ENCODE measurements around the gene PRR36.
"Not testable (repeated sequence)": the region's sequence is repeated elsewhere in the genome, so short reads cannot be mapped to it uniquely, and the experiment has no call there.

Gene PRR36

DNA sequence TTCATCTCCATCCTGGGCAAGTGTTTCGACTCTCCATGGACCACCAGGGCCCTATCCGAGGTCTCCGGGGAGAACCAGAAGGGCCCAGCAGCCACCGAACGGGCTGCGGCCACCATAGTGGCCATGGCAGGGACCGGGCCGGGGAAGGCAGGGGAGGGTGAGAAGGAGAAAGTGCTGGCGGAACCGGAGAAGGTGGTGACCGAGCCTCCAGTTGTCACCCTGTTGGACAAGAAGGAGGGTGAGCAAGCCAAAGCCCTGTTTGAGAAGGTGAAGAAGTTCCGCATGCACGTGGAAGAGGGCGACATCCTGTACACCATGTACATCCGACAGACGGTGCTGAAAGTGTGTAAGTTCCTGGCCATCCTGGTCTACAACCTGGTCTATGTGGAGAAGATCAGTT, 24.8 kb upstream of the PRR36 start:
- no peak for DNase-seq

DNA sequence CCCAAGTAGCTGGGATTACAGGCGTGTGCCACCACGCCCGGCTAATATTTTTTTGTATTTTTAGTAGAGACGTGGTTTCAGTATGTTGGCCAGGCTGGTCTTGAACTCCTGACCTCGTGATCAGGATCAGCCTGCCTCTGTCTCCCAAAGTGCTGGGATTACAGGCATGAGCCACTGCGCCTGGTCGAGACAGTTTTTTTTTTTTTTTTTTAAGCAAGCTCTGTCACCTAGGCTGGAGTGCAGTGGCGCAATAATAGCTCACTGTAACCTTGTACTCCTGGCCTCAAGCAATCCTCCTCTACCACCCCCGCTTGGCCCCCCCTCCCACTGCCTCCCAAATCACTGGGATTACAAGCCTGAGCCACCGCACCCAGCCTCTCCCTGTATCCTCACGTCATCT, 23.1 kb upstream of the PRR36 start:
- no peak for DNase-seq

DNA sequence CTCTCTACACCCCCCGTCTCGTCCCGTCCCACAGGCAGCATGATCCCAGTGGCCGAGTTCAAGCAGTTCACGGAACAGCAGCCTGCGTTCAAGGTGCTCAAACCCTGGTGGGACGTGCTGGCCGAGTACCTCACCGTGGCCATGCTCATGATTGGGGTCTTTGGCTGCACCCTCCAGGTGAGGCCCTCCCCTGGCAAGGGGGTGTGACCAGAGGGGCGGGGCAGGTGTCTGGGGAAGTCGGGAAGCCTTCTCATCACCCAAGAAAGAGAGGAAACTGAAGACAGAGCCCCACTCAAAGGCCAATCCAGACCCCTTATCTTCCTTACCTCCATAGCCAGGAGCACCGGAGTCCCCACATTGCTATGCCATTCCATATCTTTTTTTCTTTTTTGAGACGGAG, 21.4 kb upstream of the PRR36 start:
- DNase-seq, result no peak

DNA sequence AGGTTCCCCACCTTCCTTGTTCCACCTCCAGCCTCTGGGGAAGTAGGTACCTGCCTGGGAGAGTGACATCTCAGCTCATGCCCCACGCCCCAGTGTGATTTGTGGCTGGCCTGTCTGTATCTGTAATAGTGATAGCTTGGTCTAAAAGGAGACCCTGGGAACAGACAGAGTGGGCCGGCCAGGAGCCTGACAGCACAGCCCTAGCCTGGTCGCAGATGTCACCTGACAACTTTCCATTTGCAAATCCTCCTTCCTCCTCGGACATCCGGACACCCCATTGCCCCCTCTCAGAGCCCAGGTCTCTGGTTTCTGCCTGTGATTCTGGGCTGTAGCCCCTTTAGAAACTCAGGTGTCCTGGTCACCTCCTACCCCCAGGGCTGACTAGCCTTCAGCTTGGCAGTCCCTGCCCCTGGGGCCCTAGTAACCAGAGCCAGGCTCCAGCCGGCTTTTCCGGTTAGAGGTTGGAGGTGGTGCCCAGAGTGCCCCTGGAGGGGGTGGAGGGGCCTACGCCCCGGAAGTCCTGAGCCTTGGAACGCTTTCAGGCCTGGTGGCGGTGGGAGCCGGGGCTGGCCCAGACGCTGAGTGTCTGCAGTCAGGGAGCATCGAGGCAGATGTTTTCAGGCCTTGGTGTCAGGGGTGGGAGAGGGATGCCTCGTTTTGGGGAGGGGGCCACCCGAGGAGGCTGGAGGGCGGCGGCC, 20.6 kb upstream of the PRR36 start:
- DNase-seq, result no peak

DNA sequence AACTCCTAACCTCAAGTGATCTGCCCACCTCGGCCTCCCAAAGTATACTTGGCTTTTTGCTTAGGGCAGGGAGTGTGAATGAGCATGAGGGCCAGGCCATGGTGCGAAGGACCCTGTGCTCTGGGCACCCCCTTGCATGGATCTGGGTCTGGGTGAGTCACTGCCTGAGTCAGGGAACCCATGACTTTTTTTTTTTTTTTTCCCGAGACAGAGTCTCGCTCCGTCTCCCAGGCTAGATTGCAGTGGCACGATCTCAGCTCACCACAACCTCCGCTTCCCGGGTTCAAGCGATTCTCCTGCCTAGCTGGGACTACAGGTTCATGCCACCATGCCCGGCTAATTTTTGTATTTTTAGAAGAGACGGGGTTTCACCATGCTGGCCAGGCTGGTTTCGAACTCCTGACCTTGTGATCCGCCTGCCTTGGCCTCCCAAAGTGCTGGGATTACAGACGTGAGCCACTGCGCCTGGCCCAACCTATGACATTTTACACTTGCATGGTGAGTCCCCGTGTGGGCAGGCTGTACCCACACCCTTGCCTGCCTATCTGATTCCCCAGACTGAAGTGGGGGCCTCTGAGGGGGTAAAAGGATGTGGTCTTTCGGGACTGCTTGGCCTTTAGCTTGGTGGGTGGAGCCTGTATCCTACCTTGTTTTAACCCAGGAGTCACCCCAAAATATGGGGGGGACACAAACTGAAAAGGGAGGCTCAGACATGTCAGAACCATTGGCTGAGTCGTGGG, 19.3 kb upstream of the PRR36 start:
- not testable (repeated sequence) for DNase-seq

DNA sequence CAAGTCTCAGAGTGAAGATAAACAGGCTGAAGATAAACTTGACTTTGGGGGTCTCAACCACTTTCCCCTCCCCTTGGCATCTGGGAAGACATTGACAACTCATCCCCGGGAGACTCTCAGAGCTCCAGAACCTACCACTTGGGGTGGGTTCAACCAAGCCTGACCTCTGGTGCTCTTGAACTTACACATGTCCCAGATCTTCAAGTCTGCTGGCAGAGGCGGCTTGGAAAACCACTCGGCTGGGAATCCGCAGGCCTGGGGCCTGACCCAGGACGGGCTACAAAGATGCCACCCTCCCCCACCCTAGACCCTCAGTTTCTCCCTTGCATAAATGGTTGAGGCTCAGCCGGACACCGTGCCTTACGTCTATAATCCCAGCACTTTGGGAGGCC, 14.6 kb upstream of the PRR36 start:
- no peak for DNase-seq

DNA sequence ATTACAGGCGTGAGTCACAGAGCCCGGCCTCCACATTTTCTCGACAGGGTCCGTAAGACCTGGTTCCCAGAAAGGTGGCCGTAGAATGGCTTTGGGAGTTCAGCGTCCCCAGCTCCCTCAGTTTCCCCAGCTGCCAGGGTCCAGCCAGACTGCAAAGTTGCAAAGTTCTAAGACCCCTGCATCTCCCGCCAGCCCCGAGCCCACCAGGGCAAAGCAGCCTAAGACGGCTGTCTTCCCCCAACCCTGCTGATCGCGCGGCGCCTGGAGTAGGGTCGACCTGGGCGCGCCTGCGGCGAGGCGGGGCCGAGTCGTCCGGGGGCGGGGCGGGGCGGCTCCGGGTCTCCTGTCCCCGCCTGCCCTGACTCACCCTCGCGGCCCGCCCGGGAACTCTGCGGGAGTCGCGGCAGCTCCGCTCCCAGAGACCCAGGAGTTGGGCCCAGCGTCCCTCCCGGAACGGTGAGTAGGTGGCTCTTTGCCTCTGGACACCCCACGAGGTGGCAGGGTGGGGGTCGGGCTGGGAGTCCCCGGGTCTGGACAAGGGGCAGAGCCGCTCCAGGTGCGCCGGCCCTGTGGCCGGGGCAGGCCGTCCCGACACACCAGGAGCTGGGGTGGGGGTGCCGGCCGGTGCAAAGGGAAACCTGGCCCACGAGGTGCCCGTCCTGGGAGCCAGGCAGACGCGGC, 14.1 kb upstream of the PRR36 start, which contains the start of gene LRRC8E:
Gene LRRC8E (plus strand): TSS at position 366 of the 681 bp plus-strand sequence. CDS start 7,094 bp downstream, outside the sequence.
- peak; percentile 57 for DNase-seq

DNA sequence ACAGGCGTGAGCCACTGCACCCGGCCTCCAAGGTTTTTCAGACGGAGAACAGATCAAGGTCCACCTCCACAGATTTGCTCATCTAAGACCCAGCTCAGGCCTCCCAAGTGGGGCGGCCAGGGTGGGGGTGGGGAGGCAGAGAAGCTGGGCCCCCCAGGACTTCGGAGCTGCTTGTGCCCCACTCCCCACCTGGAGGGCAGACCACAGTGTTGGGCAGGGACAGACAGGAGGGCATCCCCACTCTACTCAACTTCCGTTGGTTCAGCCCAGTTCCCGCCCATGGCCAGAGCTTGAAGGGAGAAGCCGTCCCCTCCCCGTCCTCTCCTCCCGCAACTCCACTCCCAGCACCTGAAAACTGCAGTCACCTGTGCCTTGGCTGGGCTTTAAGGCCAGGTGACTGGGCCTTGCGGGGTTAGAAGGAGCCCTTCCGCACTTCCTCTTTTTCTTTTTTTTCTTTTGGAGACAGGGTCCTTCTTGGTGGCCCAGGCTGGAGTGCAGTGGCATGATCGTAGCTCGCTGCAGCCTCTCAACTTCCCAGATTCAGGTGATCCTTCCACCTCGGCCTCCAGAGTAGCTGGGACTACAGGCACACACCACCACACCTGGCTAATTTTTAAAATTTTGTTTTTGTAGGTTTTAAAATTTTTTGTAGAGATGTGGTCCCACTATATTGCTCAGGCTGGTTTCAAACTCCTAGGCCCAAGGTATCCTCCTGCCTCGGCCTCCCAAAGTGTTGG, 13.4 kb upstream of the PRR36 start:
- DNase-seq, result no peak

DNA sequence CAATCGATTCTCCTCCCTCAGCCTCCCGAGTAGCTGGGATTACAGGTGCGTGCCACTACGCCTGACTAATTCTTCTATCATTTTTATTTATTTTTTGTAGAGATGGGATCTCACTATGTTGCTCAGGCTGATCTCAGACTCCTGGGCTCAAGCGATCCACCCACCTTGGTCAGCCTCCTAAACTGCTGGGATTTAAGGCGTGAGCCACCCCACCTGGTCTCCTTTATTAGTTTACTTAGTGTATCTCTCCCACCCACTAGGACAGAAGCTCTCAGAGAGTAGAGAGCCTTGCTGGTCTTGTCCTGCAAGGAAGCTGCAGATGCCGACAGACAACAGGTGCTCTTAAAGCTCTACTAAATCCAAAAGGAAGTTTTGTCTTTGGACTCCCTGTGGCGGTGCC, 11.6 kb upstream of the PRR36 start:
- DNase-seq, result no peak

DNA sequence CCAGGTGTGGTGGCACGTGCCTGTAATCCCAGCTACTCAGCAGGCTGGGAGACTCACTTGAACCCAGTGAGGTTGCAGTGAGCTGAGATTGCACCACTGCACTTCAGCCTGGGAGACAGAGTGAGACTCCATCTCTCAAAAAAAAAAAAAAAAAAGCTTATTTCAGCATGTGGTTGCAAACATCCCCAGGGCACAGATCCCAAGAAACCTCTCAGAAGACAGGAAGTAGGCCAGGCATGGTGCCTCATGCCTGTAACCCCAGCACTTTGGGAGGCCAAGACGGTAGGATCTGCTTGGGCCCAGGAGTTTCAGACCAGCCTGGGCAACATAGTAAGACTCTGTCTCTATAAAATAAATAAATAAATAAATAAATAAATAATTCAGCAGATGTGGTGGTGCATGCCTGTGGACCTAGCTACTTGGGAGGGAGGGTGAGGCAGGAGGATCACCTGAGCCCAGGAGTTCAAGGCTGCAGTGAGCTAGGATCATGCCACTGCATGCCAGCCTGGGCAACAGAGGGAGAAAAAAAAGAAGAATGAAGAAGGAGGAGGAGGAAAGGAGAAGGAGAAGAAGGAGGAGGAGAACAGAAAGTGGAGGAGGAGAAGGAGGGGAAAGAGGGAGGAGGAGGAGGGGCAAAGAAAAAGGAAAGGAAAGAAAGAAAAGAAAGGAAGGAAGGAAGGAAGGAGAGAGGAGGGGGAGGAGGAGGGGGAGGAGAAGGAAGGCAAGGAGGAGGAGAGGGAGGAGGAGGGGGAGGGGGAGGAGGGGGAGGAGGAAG, 9.8 kb upstream of the PRR36 start:
- DNase-seq, result no peak

DNA sequence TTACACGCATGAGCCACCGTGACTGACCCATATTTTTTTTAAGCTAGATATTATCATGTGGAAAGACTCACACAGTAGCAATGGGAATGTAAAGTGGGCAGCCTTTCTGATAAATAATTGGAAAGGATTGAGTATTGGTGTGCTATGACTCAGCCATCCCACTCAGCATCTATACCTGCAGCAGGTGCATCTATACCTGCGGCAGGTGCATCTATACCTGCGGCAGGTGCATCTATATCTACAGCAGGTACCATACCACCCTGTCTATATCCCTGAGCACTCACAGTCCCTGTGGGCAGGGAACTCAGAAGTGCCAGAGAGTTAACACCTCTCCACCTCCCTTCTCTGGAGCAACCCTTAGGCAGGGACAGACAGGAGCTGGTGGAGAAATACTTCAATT, 8.9 kb upstream of the PRR36 start:
- DNase-seq, result no peak

DNA sequence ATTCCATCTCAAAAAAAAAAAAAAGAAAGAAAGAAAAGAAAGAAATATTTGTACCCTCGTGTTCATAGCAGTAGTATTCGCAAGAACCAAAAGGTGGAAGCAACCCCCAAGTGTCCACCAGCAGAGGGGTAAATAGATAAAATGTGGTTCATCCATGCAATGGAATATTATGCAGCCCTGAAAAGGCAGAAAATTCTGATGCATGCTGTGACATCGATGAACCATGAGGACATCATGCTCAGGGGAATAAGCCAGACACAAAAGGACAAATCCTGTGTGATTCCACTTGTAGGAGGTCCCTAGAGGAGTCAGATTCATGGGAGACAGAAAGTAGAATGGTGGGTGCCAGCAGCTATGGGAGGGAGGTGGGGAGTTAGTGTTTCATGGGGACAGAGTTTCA, 7.7 kb upstream of the PRR36 start:
- no peak for DNase-seq

DNA sequence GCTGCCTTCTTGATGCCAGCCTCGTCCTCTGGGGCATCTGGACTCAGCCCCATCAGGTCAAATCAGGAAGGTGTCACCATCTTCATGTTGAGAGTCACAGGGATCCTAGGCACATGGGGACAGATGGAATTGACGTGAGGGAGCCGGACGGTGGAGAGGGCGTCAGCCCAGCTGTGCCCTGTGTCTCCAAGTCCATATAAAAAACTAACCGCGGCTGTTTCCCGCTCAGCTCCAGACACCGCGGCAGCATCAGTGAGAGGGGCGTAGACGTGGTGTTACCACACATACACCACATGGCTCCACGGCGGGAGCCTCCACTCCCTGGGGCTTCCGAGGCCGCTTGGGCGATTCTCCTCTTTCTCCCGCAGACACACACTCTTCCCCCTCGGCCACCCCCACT, 5.6 kb upstream of the PRR36 start:
- no peak for DNase-seq

DNA sequence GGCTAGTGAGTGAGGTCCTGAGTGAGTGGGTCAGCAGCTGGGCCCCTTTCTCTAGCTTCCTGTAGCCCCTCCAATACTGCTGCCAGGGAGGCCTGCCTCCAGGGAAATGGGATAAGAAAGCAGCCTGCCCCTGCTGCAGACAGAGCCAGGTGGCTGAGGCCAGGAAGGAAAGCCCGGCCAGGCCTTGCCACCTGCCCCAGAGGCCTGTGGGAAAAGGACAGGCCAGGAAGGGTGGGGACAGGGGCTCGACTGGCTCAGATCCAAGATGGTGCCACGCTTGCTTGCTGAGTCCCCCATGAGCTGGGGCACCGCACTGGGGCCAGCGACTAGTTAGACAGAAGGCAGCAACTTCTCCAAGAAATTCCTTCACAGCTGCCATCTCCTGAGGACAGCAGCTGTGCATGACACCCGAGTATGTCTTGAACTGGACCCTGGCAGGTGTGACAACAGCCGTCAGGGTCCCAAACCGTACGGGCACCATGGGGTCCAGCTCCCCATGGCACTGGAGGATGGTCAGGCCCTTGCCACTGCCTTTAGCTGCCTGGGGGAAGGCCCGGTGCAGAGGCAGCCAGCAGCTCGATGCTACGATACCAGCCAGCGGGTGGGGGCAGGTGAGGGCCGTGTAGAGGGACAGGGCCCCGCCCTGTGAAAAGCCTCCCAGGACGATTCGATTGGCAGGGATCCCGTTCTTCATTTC, 5.1 kb upstream of the PRR36 start:
- DNase-seq, result no peak

DNA sequence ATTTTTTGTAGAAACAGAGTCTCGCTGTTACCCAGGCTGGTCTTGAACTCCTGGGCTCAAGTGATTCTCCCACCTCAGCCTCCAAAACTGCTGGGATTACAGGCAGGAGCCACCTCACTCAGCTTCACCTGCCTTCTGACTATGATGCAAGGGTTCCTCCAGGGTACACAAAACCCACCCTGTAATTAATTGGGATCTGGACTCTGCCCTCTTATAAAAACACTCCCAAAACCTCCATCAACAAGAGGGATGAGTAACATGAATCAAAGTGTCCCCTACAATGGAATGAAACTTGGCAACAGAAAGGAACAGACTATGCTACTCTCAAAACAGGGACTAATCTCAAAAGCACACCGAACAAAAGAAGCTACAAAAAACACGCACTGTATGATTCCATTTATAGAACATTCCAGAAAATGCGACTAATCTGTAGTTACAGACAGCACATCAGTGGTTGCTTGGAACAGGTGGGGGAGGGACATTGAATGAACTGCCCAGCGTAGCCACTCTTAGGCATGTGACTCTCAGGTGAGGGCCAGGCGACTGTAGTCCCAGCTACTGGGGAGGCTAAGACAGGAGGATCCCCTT, 3.2 kb upstream of the PRR36 start:
- no peak for DNase-seq

DNA sequence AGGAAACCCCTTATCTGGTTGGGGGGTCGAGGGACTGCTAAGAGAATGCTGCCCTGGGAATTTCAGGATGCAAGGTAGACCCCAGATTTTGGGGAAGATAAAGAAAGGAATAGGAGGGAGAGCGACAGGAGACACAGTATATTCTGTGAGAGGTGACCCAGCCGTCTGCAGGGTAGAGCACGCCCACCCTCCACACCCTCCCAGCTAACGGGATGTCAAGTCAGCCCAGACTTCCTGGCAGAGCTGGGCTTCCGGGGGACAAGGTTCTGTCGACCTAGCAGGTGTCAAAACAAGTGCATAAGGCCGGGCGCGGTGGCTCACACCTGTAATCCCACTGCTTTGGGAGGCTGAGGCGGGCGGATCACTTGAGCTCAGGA, 695 bp upstream of the PRR36 start:
- peak; percentile 28 for DNase-seq

DNA sequence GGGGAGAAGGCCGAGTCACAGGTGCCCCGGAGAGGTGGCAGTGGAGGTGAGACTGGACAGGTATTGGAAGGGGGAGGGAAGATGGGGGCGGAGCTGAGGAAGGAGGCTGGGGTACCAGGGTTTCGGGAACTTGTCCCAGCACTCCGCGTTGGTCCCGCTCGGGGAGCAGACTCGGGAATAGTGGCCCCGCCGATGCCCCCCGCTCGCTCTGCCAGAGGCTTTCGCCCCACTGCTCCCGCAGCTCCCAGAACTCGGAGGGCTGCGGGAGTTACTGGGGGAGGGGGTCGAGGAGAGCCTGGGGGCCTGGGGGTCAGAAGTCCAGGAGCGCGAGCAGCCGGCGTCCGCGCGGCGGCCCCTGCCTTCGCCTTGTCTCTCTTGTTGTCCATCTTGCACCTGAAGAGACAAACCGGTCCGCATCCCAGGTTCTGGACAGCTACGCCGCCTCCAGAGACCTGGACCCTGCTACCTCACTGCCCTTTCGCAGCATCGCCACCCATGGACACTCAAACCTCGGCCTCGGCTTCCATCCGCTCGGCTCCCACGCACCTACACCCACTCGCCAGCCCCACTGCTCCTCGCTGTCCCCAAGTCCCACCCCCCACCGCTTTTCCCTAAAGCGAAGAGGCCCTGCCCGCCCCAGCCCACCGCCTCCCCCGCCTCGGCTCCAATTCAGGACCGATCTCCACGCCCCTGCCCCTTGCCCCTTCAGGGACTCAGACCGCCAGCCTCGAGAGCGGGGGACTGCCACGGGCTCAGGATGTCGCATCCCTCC, 700 bp downstream of the PRR36 start:
- DNase-seq, result no peak

DNA sequence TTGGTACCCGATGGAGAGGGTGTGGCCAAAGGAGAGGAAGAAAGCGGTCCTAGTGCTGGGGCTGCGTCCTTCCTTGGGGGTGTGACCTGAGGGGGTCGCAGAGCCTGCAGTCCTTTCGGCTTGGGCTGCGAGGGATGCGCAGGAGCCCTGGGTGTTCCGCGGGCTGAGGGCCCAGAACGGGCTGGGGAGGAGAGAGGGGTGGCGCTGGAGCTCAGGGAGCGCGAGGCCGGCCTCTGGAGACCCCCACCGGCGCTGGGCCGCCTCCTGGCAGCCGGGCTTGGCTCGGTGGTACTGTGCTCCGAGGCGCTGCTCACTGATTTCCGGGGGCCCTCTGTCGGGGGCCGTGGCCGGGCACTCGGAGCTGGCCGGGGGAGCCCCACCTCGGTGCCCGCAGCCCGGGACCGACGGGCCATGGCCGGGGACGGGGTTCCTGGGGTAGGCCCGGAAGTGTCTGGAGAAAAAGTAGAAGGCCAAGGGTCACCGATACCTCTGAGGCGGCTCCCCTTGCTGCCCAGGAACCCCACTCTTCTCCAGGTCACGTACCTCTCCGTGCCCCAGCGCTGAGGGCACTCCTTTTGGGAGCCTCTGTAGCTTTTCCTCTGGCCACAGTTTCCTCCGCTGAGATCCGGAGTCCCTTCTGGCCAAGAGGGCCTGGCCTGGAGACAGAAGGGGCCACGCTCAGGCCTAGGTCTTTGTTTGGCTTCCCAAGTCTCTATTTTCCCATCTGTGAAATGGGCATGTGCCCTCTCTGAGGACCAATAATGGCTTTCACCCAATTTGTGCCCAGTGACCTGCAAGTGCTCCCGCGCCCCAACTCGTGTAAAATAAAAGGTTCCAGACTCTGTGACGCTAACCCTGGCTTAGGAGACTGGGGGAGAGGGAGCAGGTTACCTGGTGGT, 1.6 kb downstream of the PRR36 start:
- DNase-seq, result no peak

All from CD4-positive, alpha-beta T cell treated with Interleukin-6 for 4 hours (primary cell).